ENCODE data around the gene COA8. TPM values are rescaled to one million over a fixed set of nuclear protein-coding genes. Genes with fewer than 3 reads are reported as not detected.

Gene COA8
- total and polyA plus RNA-seq, 9 of the 15 experiments (the other 6 are each of a cell fraction or from before 2014, with no cell fraction given): 5.0 to 35.3 (median 25.7) TPM

- TF ChIP-seq SP1 (CRISPR knock-in tag; IDR thresholded peaks at IDR 0.05) (no peak), SRSF1 (IDR thresholded peaks at IDR 0.05; ENCODE audit: low read depth, low read length) (no peak), ZNF507 (tag; conservative IDR thresholded peaks at IDR 0.05) (no peak), POLR2B (IDR thresholded peaks at IDR 0.05; ENCODE audit: low read depth, partially characterized antibody) (no peak), FOXJ2 (tag; IDR thresholded peaks at IDR 0.05) (no peak), ZZZ3 (IDR thresholded peaks at IDR 0.05) (no peak), SMC3 (conservative IDR thresholded peaks at IDR 0.05; ENCODE audit: insufficient read depth, low read depth, low read length) (no peak), BDP1 (IDR thresholded peaks at IDR 0.05; ENCODE audit: insufficient read depth, insufficient read length) (no peak), GATAD2A (IDR thresholded peaks at IDR 0.05) (no peak), ZKSCAN8 (CRISPR knock-in tag; IDR thresholded peaks at IDR 0.05) (no peak), ZSCAN32 (CRISPR knock-in tag; IDR thresholded peaks at IDR 0.05) (no peak), POLR2G (IDR thresholded peaks at IDR 0.05; ENCODE audit: low read depth, low read length) (0 out of 2 replicates have a peak, but pooled peaks have one; percentile 22), CXXC5 (CRISPR knock-in tag; IDR thresholded peaks at IDR 0.05) (no peak)
- TF ChIP-seq, protein P1, sequence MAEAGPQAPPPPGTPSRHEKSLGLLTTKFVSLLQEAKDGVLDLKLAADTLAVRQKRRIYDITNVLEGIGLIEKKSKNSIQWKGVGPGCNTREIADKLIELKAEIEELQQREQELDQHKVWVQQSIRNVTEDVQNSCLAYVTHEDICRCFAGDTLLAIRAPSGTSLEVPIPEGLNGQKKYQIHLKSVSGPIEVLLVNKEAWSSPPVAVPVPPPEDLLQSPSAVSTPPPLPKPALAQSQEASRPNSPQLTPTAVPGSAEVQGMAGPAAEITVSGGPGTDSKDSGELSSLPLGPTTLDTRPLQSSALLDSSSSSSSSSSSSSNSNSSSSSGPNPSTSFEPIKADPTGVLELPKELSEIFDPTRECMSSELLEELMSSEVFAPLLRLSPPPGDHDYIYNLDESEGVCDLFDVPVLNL (CRISPR knock-in tag; IDR thresholded peaks at IDR 0.05; ENCODE audit: low read depth): no peak
Measured at GRCh38 chr14:103527408-103528145, 35.2 kb upstream of the COA8 start (continued).
